Ishikawa (cell line): ENCODE data around the gene SQSTM1.

Experiments used
- CEBPB ChIP-seq: IDR thresholded peaks from 2 replicates; pipeline ENCODE4 v1.6.1; 2012
- EGR1 ChIP-seq: IDR thresholded peaks from 2 replicates; pipeline ENCODE4 v1.6.1; 2012
- EP300 ChIP-seq: IDR thresholded peaks from 2 replicates; pipeline ENCODE4 v1.6.1; 2012; ENCODE audit warnings: borderline replicate concordance
- FOXM1 ChIP-seq: IDR thresholded peaks from 2 replicates; pipeline ENCODE4 v1.6.1; 2012; ENCODE audit warnings: low read depth, borderline replicate concordance
- MAX ChIP-seq: IDR thresholded peaks from 2 replicates; pipeline ENCODE4 v1.6.1; 2012
- NFIC ChIP-seq: IDR thresholded peaks from 2 replicates; pipeline ENCODE4 v1.6.1; 2012
- RAD21 ChIP-seq: IDR thresholded peaks from 2 replicates; pipeline ENCODE4 v1.6.1; 2012; ENCODE audit warnings: low read depth
- REST ChIP-seq: IDR thresholded peaks from 2 replicates; pipeline ENCODE4 v1.6.1; 2012; ENCODE audit warnings: low read depth, mild to moderate bottlenecking
- TAF1 ChIP-seq: IDR thresholded peaks from 2 replicates; pipeline ENCODE4 v1.6.1; 2012; ENCODE audit warnings: low read depth, mild to moderate bottlenecking
- USF1 ChIP-seq: IDR thresholded peaks from 2 replicates; pipeline ENCODE4 v1.6.1; 2012
- YY1 ChIP-seq: IDR thresholded peaks from 2 replicates; pipeline ENCODE4 v1.6.1; 2012; ENCODE audit warnings: low read depth
- ZBTB7A ChIP-seq: IDR thresholded peaks from 2 replicates; pipeline ENCODE4 v1.6.1; 2012; ENCODE audit warnings: low read depth

- TF ChIP-seq YY1 = no peak
- no peak for TF ChIP-seq TAF1
- TF ChIP-seq EP300 = no peak
- TF ChIP-seq FOXM1 = no peak
- no peak for TF ChIP-seq EGR1
- TF ChIP-seq CEBPB = no peak
- no peak for TF ChIP-seq REST
- TF ChIP-seq USF1 = no peak
- no peak for TF ChIP-seq MAX
- TF ChIP-seq RAD21 = no peak
- no peak for TF ChIP-seq ZBTB7A
- TF ChIP-seq NFIC = no peak
Measured at GRCh38 chr5:179873588-179874110, 52.9 kb downstream of the SQSTM1 start.
